ENCODE results near the gene LY86. TPM values are rescaled to one million over a fixed set of nuclear protein-coding genes. Genes with fewer than 3 reads are reported as not detected.

LY86 gene
- total and polyA plus RNA-seq, 2 donors (not counting 3 experiments of a cell fraction or from before 2014, with no cell fraction given) = not detected

DNA sequence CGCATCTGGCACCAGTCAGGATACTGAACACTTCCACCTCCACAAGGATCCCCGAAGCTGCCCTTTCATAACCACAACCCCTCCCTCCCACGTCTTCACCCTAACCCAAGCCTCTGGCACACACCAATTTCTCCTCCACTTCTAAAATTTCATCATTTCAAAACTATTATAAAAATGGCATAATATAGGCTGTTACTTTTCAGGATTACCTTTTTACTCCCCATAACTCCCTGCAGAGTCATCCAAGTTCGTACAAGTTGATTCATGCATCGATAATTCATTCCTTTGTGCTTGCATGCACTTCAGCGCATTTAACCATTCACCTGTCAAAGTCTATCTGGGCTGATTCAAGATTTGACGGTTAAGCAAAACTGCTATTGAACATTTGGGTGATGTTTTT, 30.6 kb upstream of the LY86 start:
- no peaks in the 10 kb centered on the region for H3K27me3 ChIP-seq (ENCODE audit: control insufficient read depth in 2 of 2, insufficient read depth in 2 of 2, low read length in 2 of 2)
- ChIA-PET POLR2A (no interaction called here), CTCF (interaction anchor here (1.8 to 3.8 kb wide), 2 partner anchors 11 to 1058 kb away, joined by 8 to 36 read pairs; no protein-coding TSS in a partner anchor)
- H2AFZ ChIP-seq (ENCODE audit: low read depth, low read length) = no peak overlapping the region
- DNase-seq (ENCODE audit: low read depth, low spot score) = no peak
- H3K36me3 ChIP-seq (ENCODE audit: control insufficient read depth in 2 of 2, extremely low read depth in 1 of 2, insufficient read depth in 2 of 2, low read length in 2 of 2) = no peaks in the 10 kb centered on the region
- H3K27ac ChIP-seq (ENCODE audit: insufficient read depth, low read depth, low read length) = no peak overlapping the region
- H3K4me3 ChIP-seq (replicated peaks in 1 of 3; ENCODE audit: insufficient read depth in 1 of 3, low read depth in 1 of 3, low read length in 3 of 3) = no peak overlapping the region
- H3K4me1 ChIP-seq (ENCODE audit: control insufficient read depth, extremely low read depth, insufficient read depth, low read length) = no peaks in the 10 kb centered on the region
- TF ChIP-seq FOS (IDR thresholded peaks at IDR 0.05; ENCODE audit: borderline replicate concordance, insufficient read depth, low read length) = no peak
- TF ChIP-seq GATA2 (IDR thresholded peaks at IDR 0.05; ENCODE audit: insufficient read depth, insufficient read length, low read depth, low read length) = no peak
- TF ChIP-seq, protein P1, sequence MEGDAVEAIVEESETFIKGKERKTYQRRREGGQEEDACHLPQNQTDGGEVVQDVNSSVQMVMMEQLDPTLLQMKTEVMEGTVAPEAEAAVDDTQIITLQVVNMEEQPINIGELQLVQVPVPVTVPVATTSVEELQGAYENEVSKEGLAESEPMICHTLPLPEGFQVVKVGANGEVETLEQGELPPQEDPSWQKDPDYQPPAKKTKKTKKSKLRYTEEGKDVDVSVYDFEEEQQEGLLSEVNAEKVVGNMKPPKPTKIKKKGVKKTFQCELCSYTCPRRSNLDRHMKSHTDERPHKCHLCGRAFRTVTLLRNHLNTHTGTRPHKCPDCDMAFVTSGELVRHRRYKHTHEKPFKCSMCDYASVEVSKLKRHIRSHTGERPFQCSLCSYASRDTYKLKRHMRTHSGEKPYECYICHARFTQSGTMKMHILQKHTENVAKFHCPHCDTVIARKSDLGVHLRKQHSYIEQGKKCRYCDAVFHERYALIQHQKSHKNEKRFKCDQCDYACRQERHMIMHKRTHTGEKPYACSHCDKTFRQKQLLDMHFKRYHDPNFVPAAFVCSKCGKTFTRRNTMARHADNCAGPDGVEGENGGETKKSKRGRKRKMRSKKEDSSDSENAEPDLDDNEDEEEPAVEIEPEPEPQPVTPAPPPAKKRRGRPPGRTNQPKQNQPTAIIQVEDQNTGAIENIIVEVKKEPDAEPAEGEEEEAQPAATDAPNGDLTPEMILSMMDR (IDR thresholded peaks at IDR 0.05; ENCODE audit: extremely low read depth in 1 of 2, insufficient read depth in 1 of 2, low read depth in 1 of 2, low read length in 2 of 2) = no peak
- TF ChIP-seq MYC (IDR thresholded peaks at IDR 0.05; ENCODE audit: low read depth, low read length) = no peak
- no peak for TF ChIP-seq POLR2AphosphoS5 (IDR thresholded peaks at IDR 0.05; ENCODE audit: insufficient read depth, low read depth, low read length)
- TF ChIP-seq EZH2 (IDR thresholded peaks at IDR 0.05; ENCODE audit: borderline replicate concordance, low read depth, low read length, severe bottlenecking) = no peak
- TF ChIP-seq, protein P2, sequence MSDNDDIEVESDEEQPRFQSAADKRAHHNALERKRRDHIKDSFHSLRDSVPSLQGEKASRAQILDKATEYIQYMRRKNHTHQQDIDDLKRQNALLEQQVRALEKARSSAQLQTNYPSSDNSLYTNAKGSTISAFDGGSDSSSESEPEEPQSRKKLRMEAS (IDR thresholded peaks at IDR 0.05; ENCODE audit: insufficient read depth, insufficient read length) = no peak
- TF ChIP-seq JUN (IDR thresholded peaks at IDR 0.05; ENCODE audit: borderline replicate concordance, insufficient read depth, insufficient read length, low read depth) = no peak
- TF ChIP-seq POLR2A (IDR thresholded peaks at IDR 0.05; ENCODE audit: low read depth, low read length) = no peak
- H3K9me3 ChIP-seq (replicated peaks; ENCODE audit: control insufficient read depth, insufficient read depth, low read length) = no peaks in the 10 kb centered on the region
- H3K79me2 ChIP-seq (ENCODE audit: control insufficient read depth, insufficient read depth, low read length) = no peaks in the 10 kb centered on the region
- no peaks in the 10 kb centered on the region for H3K9me1 ChIP-seq (replicated peaks; ENCODE audit: control insufficient read depth, extremely low read depth, insufficient read depth, low read length)
- BruUV-seq (replicated peaks) = no TSS peak
- intact Hi-C loops (cut with micrococcal nuclease) (loop anchor here (1.0 to 5.0 kb wide), 4 partner anchors 99 to 1057 kb away; no protein-coding TSS in a partner anchor), dilution Hi-C loops (cut with MboI; ENCODE audit: extremely low pct_ligation_motif_present, low sequenced_read_pairs) (no loop called here)
- FAIRE-seq = no peak
- no peak overlapping the region for H3K4me2 ChIP-seq (ENCODE audit: insufficient read depth, low read length)
- no peaks in the 10 kb centered on the region for H4K20me1 ChIP-seq (replicated peaks; ENCODE audit: control insufficient read depth, extremely low read depth, insufficient read depth, low read length)
- no peak overlapping the region for H3K9ac ChIP-seq (replicated peaks; ENCODE audit: extremely low read depth, insufficient read depth, low read length)
